Psoas muscle (tissue), 8 donors: ENCODE results near the gene BATF3. TPM values are rescaled to one million over a fixed set of nuclear protein-coding genes. Genes with fewer than 3 reads are reported as not detected.
"Not testable (repeated sequence)": the region's sequence is repeated elsewhere in the genome, so short reads cannot be mapped to it uniquely, and the experiment has no call there.

Experiments
- ATAC-seq, 4 donors: fragments of 200-7000 bp; cut with Tn5 transposase; one replicate each; pipeline ENCODE4 v1.9.1; 2020; ENCODE audit warnings: moderate library complexity in 3 of 4, mild to moderate bottlenecking in 2 of 4
- DNase-seq, 2 donors: peaks; one replicate each; pipeline ENCODE4 v3.0.0-alpha.2; 2020
- H3K27ac ChIP-seq: fragments of 200-600 bp; one replicate; pipeline ENCODE4 v1.8.0; 2022
- H3K27me3 ChIP-seq, 3 donors: fragments of 200-600 bp in 1 of 3; one replicate each; pipeline versions ENCODE4 v1.6.1 to v1.8.0; 2013 to 2022; ENCODE audit warnings: low read length in 2 of 3, mild to moderate bottlenecking in 2 of 3, moderate library complexity in 1 of 3; ENCODE audit not compliant: insufficient read depth in 3 of 3
- H3K36me3 ChIP-seq, 2 donors: fragments of 200-600 bp in 1 of 2; one replicate each; pipeline versions ENCODE4 v1.6.1 to v1.8.0; 2013 to 2022; ENCODE audit warnings: low read depth in 1 of 2, mild to moderate bottlenecking in 1 of 2, moderate library complexity in 1 of 2; ENCODE audit not compliant: insufficient read depth in 1 of 2
- H3K4me1 ChIP-seq: fragments of 200-600 bp; one replicate; pipeline ENCODE4 v1.8.0; 2022
- H3K4me3 ChIP-seq: fragments of 200-600 bp; one replicate; pipeline ENCODE4 v1.8.0; 2022; ENCODE audit warnings: mild to moderate bottlenecking
- H3K9me3 ChIP-seq: fragments of 200-600 bp; one replicate; pipeline ENCODE4 v1.8.0; 2022
- CTCF ChIP-seq: fragments of 200-600 bp; IDR thresholded peaks from one replicate; pipeline ENCODE4 v1.8.0; 2022; ENCODE audit warnings: antibody characterized with exemption
- WGBS, 3 donors: extraction: QIAGEN DNeasy Blood & Tissue Kit; methylation state at CpG; one replicate each; pipeline versions ENCODE4 v1.1.6 to v1.1.7; 2013; 5-methylcytosine and 5-hydroxymethylcytosine counted together
- intact Hi-C, 2 donors: fragments of 100-400 bp; cut with DNase I; formaldehyde crosslinking; loops; one replicate each; pipeline versions ENCODE4 v1.11.0 to v1.14.2; 2022
- polyA plus RNA-seq, 3 donors: library from polyadenylated mRNA; stranded (reverse); fragments of 200-250 nt; gene quantifications; one replicate each; pipeline ENCODE4 v1.2.3, GENCODE V29; 2013
- total RNA-seq, 4 donors: library from RNA; stranded (reverse); fragmentation: NEBNext Ultra II Directional in 2 of 4; extraction: Animal tissue kit (Norgen Biotek cat#: 25700) in 2 of 4; gene quantifications; one replicate each; pipeline versions ENCODE4 v1.2.1 to v1.2.4, GENCODE V29; 2021 to 2023
- donor health status: healthy with polysubstance abuse.
- donor health status: DM: no; HTN: no; CAD: no; lungs with moderate emphysema.
- donor health status: Bipolar disorder and iron deficiency.
- donor health status: healthy.
- donor health status: DM: yes; HTN: yes; CAD: no.
- donor health status: DM: no; HTN: no; CAD: no.
- donor health status: DM: no; HTN: no; CAD: no.
- donor health status: DM: yes; HTN: yes; CAD: no.

BATF3 gene
- total and polyA plus RNA-seq, 7 donors = 0.03 to 2.9 (median 0.84) TPM

- Histone ChIP-seq H3K36me3 (no peaks in the 10 kb centered on the region), H3K4me1 (no peaks in the 10 kb centered on the region), H3K4me3 (no peak overlapping the region), H3K27me3 (no peaks in the 10 kb centered on the region), H3K9me3 (peaks cover 4% of the 10 kb centered on the region), H3K27ac (no peak overlapping the region)
- no peak for TF ChIP-seq CTCF
- intact Hi-C loops = loop anchor here in 1 of 2 donors (5.0 kb wide), 1 partner anchor 436 kb away; no protein-coding TSS in a partner anchor
- no peak for ATAC-seq
- 15 to 29% (median 17%) methylated on average over 4 of the region's 4 CpGs for WGBS, 3 donors
- DNase-seq = no peak
Observed at GRCh38 chr1:212718499-212718898, 18.9 kb upstream of the BATF3 start.

GRCh38 chr1:212716161-212716560, 16.5 kb upstream of the BATF3 start:
- no peak for TF ChIP-seq CTCF
- intact Hi-C loops = loop anchor here in 1 of 2 donors (5.0 kb wide), 1 partner anchor 434 kb away; no protein-coding TSS in a partner anchor

GRCh38 chr1:212713465-212714136, 14.0 kb upstream of the BATF3 start:
- H3K9me3 ChIP-seq = no peaks in the 10 kb centered on the region
- TF ChIP-seq CTCF = no peak
- no peaks in the 10 kb centered on the region for H3K36me3 ChIP-seq
- H3K4me3 ChIP-seq = no peak overlapping the region
- intact Hi-C loops = no loop called here
- H3K27ac ChIP-seq = no peak overlapping the region
- 87 to 93% (median 88%) methylated on average over 5 of the region's 5 CpGs for WGBS, 3 donors
- H3K4me1 ChIP-seq = no peaks in the 10 kb centered on the region
- H3K27me3 ChIP-seq = no peaks in the 10 kb centered on the region
- DNase-seq (no peak), ATAC-seq (no peak)

More at GRCh38 chr1:212716161-212716560, 16.5 kb upstream of the BATF3 start:
- 59 to 63% (median 59%) methylated on average over 1 of the region's 1 CpG for WGBS, 3 donors
- ATAC-seq = no peak
- Histone ChIP-seq H3K4me1 (no peaks in the 10 kb centered on the region), H3K9me3 (peaks cover 4% of the 10 kb centered on the region), H3K4me3 (no peak overlapping the region), H3K36me3 (no peaks in the 10 kb centered on the region), H3K27ac (no peak overlapping the region), H3K27me3 (no peaks in the 10 kb centered on the region)
- DNase-seq = no peak

- DNase-seq (no peak), ATAC-seq (no peak)
- 85 to 89% (median 88%) methylated on average over 4 of the region's 4 CpGs for WGBS, 3 donors
- Histone ChIP-seq H3K4me3 (no peak overlapping the region), H3K27me3 (no peaks in the 10 kb centered on the region), H3K9me3 (no peaks in the 10 kb centered on the region), H3K27ac (no peak overlapping the region), H3K36me3 (no peaks in the 10 kb centered on the region), H3K4me1 (no peaks in the 10 kb centered on the region)
- no peak for TF ChIP-seq CTCF
- intact Hi-C loops = no loop called here
Observed at GRCh38 chr1:212712451-212713303, 13.0 kb upstream of the BATF3 start.

GRCh38 chr1:212711974-212712373, 12.3 kb upstream of the BATF3 start:
- H3K27ac ChIP-seq, H3K4me1 ChIP-seq, H3K36me3 ChIP-seq, H3K27me3 ChIP-seq, H3K9me3 ChIP-seq, H3K4me3 ChIP-seq, DNase-seq, ATAC-seq, intact Hi-C loops: not testable (repeated sequence)
- WGBS, 3 donors = 94 to 97% (median 94%) methylated on average over 8 of the region's 8 CpGs
